SK-N-MC (cell line): ENCODE data around the gene SNX32.

Experiments
- DNase-seq: peaks from one replicate; pipeline ENCODE4 v3.0.0-alpha.2; 2011; ENCODE audit warnings: low read depth, low spot score
- H3K27ac ChIP-seq: fragments of 200-600 bp; sonication (generic); 2 replicates; pipeline ENCODE4 v1.5.1; 2016; ENCODE audit warnings: mixed run types
- H3K36me3 ChIP-seq: fragments of 200-600 bp; sonication (generic); 2 replicates; pipeline ENCODE4 v1.6.1; 2017; ENCODE audit warnings: antibody characterized with exemption, low read length, mixed read lengths; ENCODE audit not compliant: insufficient read depth
- H3K4me3 ChIP-seq: fragments of 200-600 bp; sonication (generic); 2 replicates; pipeline ENCODE4 v1.5.1; 2016
- H3K9ac ChIP-seq: fragments of 200-600 bp; sonication (generic); 2 replicates; pipeline ENCODE4 v1.8.0; 2017; ENCODE audit warnings: mixed run types, mixed read lengths; ENCODE audit not compliant: insufficient read length
- H3K9me3 ChIP-seq: fragments of 200-600 bp; sonication (generic); 2 replicates; pipeline ENCODE4 v1.6.1; 2017; ENCODE audit warnings: low read depth, mild to moderate bottlenecking, antibody characterized with exemption, low read length, moderate library complexity, mixed read lengths
- EZH2 ChIP-seq: fragments of 200-600 bp; sonication (generic); IDR thresholded peaks from one replicate; pipeline ENCODE4 v1.6.1; 2017; ENCODE audit warnings: antibody characterized with exemption
- FOXP2 ChIP-seq: optimal IDR thresholded peaks from 2 replicates; pipeline ENCODE3; 2011; ENCODE audit warnings: mild to moderate bottlenecking, moderate library complexity; ENCODE audit not compliant: insufficient read depth; ENCODE audit errors: extremely low read length, control extremely low read depth
- POLR2AphosphoS5 ChIP-seq: IDR thresholded peaks from 2 replicates; pipeline ENCODE4 v1.6.1; 2012; ENCODE audit warnings: mild to moderate bottlenecking, low read depth, low read length, borderline replicate concordance

Gene SNX32

DNA sequence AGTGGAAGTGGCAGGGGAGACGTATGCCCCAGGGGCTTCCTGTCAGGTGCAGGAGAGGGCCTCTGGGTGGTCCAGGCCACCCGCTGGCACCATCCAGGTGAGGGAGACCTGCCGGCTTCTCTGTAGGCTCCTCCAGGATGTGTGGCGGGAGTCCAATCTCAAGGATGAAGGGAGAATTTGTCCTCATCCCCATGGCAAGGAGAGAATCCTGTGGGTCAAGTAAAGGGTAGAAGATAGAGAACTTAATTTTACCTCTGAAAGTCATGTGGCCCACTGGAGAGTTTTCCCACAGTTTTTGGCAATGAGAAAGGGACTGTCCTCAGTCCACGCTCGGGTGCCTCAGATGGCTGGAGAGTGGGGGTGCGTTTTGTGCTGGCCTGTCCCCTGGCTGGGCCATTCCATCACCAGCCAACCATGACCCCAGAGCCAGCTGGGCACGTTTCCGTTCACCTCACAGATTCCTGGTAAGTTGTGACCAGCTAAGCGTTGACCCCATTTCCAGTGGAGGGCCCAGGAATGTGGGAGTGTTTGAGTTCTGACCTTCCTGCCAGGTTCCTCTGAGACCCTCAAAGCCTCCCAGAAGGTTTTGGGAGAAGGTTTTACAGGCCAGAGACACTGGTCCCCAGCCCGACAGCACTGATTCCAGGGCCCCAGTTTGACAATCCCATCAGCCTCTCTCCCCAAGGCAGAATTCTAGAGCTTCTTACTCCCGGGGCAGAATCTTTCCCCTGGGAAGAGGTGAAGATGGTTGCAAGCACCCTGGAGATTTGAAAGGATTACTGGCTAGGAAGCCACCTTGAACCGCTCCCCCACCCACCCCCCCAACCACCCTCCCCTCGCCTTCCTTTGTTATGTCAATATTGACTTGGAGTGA is 44.3 kb upstream of the SNX32 start:
- Histone ChIP-seq H3K9ac (no peak overlapping the region), H3K27ac (no peak overlapping the region), H3K36me3 (no peaks in the 10 kb centered on the region), H3K4me3 (no peak overlapping the region), H3K9me3 (no peaks in the 10 kb centered on the region)
- no peak for TF ChIP-seq FOXP2
- no peak for DNase-seq

DNA sequence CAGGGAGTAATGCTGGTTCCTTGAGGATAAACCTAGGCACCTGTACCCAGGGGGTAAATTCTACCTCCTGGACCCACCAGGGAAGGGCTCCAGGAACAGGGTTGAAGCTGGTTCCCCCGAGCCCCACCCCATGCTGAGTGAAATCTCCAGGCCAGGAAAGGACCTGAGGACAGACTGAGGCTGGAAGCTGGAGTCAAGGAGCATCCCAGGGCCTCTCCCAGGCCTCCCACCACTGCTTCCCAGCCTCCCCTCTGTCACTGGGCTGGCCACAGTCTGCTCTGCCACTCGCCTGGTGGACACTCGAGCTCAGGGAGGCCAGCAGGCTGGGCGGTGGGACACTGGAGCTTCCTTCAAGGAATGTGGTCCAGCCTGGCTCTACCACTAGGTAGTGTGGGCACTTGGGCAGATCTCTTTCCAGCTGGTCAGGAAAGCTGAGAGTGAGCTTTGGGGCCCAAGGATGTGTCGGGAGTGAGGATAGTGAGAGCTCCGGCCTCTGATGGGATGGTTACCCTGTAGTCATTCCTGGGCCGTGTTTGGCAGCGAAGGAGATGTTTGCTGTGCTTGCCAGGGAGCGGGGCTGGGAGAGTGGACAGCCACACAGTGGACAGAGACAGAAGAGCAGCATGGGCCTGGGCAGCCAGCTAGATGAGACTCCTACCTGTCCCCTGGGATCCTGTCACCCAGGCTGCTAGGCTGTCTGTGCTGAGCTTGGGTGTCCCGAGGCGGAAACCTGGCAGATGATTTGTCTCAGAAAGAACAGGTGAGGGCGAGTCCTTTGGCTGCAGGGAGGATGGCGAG is 43.5 kb upstream of the SNX32 start:
- H3K36me3 ChIP-seq = no peaks in the 10 kb centered on the region
- no peak overlapping the region for H3K9ac ChIP-seq
- DNase-seq = no peak
- no peak overlapping the region for H3K4me3 ChIP-seq
- no peak overlapping the region for H3K27ac ChIP-seq
- no peak for TF ChIP-seq POLR2AphosphoS5
- TF ChIP-seq EZH2 = no peak
- TF ChIP-seq FOXP2 = no peak
- no peaks in the 10 kb centered on the region for H3K9me3 ChIP-seq

DNA sequence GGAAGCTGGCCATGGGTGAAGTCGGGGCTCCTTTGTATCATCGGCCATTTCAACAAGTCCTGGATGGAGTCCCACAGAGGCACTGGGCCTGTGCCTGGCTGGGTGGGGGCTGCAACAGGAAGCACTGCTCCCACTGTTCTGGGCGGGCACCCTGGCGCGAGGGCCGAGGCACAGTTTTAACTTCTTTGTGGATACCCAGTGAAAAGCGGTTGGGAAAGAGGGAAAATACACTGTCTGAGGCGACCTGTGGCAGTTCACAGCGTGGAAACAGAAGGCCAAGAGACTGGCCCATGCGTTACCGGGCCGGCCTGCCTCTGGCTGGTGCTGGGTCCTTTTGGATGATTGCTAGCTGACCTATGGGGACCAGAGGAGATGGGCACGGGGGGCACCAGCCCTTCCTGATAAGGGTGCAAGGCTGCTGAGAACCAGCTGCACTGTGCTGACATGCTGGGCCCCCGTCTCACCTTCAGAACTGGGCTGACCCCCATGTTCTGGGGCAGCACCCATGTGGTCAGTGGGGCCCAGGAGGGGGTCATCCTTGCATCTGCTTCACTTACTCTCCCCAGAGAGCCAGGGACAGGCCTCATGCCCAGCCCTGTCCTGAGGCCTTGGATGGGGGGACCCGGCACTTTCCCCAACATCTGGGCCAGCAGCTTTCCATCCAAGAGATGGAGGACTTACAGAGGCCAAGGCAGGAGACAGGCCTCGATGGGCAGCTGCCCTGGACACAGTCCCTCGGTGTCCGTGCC is 42.7 kb upstream of the SNX32 start:
- DNase-seq = no peak
- Histone ChIP-seq H3K36me3 (no peaks in the 10 kb centered on the region), H3K9ac (no peak overlapping the region), H3K4me3 (no peak overlapping the region), H3K9me3 (no peaks in the 10 kb centered on the region), H3K27ac (no peak overlapping the region)
- TF ChIP-seq POLR2AphosphoS5 = no peak
- no peak for TF ChIP-seq EZH2
- no peak for TF ChIP-seq FOXP2

DNA sequence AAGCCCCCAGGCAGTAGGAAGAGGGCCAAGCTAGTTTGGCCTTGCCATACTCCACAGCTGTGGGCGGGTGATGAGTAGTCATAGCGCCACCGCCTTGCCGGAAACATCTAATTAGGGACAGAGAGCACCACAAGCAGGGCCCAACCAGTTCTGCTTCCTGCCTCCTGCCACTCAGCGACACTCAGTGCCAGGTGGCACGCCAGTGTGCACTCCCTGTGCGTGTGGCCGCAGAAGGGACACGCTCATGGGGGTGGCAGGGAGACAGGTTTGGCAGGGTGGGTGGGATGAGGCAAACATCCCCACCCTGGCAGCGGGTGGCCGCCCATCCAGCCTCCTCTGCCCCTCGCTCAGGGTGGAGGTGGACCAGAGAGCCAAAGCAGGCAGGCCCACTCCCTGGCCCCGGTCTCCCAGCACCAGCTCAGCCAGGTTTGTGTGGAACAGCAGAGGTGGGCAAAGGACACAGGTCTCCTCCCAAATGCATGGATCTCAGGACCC is 42.0 kb upstream of the SNX32 start:
- no peak for DNase-seq
- no peak overlapping the region for H3K27ac ChIP-seq
- H3K36me3 ChIP-seq = no peaks in the 10 kb centered on the region
- no peak overlapping the region for H3K9ac ChIP-seq
- no peaks in the 10 kb centered on the region for H3K9me3 ChIP-seq
- H3K4me3 ChIP-seq = no peak overlapping the region
- no peak for TF ChIP-seq FOXP2
- TF ChIP-seq EZH2 = no peak
- no peak for TF ChIP-seq POLR2AphosphoS5

DNA sequence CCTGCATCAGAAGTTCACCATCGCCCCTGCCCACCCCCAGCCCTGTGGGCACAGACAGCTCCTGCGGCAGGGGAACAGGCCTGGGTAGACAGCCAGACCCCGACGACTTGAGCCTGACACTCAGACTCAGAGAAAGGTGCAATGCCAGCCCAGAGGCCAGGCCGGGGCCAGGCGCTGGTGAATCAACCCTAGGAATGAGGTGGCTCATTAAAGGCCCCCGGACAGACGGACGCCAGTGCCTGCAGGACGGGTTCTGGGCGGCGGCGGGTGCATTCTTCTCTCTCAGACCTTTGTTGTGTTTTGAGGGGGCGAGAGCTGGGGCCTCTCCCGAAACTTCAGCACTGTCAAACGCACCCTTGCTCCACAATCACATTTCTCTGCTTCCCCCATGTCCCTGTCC is 41.3 kb upstream of the SNX32 start:
- H3K9ac ChIP-seq = no peak overlapping the region
- no peak overlapping the region for H3K4me3 ChIP-seq
- no peak overlapping the region for H3K27ac ChIP-seq
- TF ChIP-seq EZH2 (no peak), FOXP2 (no peak), POLR2AphosphoS5 (no peak)
- no peak for DNase-seq
- H3K9me3 ChIP-seq = no peaks in the 10 kb centered on the region
- no peaks in the 10 kb centered on the region for H3K36me3 ChIP-seq

DNA sequence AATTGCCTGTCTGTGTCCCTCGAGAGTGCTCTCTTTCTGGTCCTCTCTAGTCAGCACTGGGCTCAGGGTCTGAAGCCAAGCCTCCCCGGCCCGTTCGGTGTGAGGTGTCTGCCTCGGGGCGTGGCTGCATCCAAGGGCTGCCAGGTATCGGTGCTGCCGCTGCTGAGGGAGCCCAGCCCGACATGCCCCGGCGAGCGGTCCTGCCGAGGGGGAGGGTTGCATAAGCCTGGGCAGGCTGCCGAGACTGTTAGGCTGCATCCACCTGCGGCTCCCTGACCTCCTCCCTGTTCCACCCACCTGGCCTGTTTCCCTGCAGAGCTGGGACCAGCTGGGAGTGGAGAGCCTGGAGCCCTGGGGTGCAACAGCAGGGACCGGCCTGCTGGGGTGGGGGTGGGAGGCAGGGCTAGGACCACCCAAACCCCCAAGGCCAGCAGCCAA is 40.6 kb upstream of the SNX32 start:
- Histone ChIP-seq H3K9me3 (no peaks in the 10 kb centered on the region), H3K36me3 (no peaks in the 10 kb centered on the region), H3K4me3 (no peak overlapping the region), H3K27ac (no peak overlapping the region), H3K9ac (no peak overlapping the region)
- no peak for DNase-seq
- TF ChIP-seq POLR2AphosphoS5 = no peak
- no peak for TF ChIP-seq FOXP2
- no peak for TF ChIP-seq EZH2

DNA sequence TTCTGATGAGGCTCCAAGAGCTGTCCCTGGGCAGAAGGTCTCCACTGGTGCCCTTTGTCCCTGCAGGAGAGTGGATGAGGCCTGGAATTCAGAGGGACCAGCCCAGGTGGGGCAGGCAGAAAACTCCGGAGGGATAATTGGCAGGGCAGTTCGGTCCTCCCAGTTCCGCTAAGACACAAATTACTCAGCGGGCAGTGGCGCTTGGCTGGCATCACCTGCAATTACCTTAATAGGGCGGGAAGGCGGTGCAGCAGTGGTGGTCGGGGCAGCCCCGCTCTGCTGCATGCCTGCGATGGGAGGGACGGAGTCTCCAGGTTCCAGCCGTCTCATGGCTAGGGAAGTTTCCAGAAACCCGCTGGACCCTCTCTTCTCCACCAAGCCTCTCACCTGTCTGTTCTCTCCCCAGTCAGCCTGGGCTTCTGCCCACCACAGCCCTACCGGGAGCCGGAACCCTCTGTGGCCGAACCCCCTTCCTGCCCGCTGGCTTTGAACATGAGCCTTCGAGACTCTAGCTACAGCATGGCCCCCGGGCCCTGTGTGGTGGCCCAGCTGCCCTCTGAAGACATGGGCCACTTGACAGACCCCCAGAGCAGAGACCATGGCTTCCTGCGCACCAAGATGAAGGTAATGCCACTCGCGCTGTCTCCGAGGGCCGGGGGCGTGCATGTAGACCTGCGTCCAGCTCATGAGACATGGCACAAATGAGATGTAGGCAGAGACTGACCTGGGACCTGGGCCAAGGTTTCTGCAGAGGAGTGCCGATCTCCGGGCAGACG is 40.0 kb upstream of the SNX32 start:
- Histone ChIP-seq H3K9ac (no peak overlapping the region), H3K4me3 (no peak overlapping the region), H3K27ac (no peak overlapping the region), H3K9me3 (no peaks in the 10 kb centered on the region), H3K36me3 (no peaks in the 10 kb centered on the region)
- TF ChIP-seq FOXP2 (no peak), POLR2AphosphoS5 (no peak), EZH2 (no peak)
- DNase-seq = no peak
